ENCODE measurements around the gene ETV6.

- TF ChIP-seq, protein P1, sequence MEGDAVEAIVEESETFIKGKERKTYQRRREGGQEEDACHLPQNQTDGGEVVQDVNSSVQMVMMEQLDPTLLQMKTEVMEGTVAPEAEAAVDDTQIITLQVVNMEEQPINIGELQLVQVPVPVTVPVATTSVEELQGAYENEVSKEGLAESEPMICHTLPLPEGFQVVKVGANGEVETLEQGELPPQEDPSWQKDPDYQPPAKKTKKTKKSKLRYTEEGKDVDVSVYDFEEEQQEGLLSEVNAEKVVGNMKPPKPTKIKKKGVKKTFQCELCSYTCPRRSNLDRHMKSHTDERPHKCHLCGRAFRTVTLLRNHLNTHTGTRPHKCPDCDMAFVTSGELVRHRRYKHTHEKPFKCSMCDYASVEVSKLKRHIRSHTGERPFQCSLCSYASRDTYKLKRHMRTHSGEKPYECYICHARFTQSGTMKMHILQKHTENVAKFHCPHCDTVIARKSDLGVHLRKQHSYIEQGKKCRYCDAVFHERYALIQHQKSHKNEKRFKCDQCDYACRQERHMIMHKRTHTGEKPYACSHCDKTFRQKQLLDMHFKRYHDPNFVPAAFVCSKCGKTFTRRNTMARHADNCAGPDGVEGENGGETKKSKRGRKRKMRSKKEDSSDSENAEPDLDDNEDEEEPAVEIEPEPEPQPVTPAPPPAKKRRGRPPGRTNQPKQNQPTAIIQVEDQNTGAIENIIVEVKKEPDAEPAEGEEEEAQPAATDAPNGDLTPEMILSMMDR (IDR thresholded peaks at IDR 0.05 in 2 of 3, conservative IDR thresholded peaks at IDR 0.05 in 1 of 3; ENCODE audit: borderline replicate concordance in 1 of 3, insufficient read depth in 1 of 3, low read depth in 2 of 3, low read length in 2 of 3) = no peak
- TF ChIP-seq ZBTB33 (IDR thresholded peaks at IDR 0.05; ENCODE audit: extremely low read depth, insufficient replicate concordance, low read length) (no peak), POLR2A (IDR thresholded peaks at IDR 0.05; ENCODE audit: borderline replicate concordance, extremely low read depth, insufficient read depth, insufficient read length) (no peak), YY1 (IDR thresholded peaks at IDR 0.05; ENCODE audit: extremely low read depth, insufficient replicate concordance, low read depth, low read length) (no peak), EZH2phosphoT487 (IDR thresholded peaks at IDR 0.05; ENCODE audit: borderline replicate concordance) (no peak), SRF (IDR thresholded peaks at IDR 0.05; ENCODE audit: low read depth) (no peak), SP1 (IDR thresholded peaks at IDR 0.05; ENCODE audit: low read depth) (no peak), ZNF274 (IDR thresholded peaks at IDR 0.05; ENCODE audit: low read depth, low read length) (no peak), EGR1 (IDR thresholded peaks at IDR 0.05; ENCODE audit: low read depth) (no peak)
Measured at GRCh38 chr12:11877102-11877826, 227.8 kb downstream of the ETV6 start.
